Measurements from ENCODE around the gene IMMT.
A peak's percentile ranks its signal among the peaks of the same experiment; 100 is the strongest.

The IMMT gene

DNA sequence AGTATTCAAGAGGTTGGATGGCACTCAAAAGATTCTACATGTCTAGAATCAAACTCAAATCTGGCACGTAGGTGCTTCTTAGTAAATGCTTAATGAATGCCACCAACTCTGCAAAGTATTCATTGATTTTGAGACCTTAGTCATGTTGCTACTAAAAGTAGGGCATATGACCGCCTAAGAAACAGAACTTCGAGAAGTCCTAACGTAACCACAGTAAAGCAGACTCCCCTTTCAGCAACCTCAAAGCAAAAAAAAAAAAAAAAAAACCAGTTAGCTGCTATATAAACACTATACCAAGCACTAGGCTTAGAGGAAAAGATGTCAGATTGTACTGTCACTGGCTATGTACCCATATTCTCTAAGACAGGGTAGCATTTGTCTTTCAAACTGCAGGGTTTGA, 55.3 kb downstream of the IMMT start:
- no peak for DNase-seq

DNA sequence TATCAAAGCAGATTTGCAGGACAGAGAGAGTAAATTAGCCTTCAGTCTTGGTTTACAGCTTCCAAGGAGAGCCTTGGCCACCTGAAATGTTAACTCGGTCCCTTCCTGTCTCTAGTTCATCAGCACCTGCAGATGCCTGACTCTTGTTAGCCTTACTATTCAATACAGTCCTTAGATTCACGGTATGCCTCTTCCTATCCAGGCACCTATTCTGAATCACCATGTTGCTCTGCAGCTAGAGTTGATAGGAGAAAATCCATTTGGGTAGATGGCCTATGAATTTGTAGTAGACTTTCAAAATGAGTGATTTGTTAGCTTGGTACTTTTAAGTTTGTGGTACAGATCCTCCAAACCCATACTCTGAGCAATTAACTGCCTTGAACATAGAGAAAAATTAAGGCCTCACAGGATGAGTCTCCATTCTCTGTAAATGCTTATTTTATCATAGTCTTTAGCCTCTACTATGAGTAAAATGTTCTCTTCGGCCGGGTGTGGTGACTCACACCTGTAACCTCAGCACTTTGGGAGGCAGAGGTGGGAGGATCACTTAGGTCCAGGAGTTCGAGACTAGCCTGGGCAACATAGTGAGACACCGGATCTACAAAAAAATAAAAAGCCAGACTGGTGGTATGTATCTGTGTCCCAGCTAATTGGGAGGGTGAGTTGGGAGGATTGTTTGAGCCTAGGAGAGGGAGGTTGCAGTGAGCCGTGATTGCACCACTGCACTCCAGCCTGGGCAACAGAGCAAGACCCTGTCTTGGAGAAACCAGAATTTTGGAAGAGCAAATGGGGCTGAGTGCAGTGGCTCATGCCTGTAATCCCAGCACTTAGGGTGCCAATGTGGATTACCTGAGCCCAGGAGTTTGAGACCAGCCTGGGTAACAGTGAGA, 56.3 kb downstream of the IMMT start:
- DNase-seq: no peak

DNA sequence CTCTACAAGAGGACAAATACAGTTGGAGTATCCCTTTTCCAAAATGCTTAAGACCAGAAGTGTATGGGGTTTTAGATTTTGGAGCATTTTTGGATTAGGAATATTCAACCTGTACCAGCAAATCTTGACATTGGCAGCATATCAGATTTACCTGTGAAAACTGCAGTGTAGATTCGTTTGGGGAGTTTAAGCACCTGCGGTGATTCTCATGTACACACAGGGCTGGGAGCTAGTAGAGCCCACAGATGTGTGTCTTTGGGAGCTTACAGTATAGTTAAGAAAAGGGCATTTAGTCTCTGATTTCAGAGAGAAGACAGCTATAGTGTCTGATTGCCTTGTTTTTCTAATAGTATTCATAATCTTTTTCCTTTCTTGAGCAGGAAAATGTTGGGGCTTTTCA, 59.1 kb downstream of the IMMT start:
- DNase-seq: no peak

DNA sequence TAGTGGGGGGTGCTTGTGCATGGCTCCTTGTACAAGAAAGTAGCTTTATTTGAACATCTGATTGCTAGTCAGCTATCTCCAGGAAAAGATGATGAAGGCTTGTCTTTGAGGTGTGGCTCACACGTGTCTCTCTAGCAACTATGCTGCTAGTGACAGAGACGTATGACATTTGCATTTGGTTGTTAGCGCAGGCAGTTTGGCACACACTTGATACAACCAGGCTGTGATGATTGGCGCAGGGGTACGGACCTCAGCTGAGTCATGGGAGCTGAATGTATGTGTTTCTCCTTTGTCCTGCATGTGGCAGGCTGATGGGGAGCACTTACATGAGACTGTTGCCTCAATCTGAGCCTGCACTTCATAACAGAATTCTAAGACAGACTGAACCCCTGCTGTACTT, 59.6 kb downstream of the IMMT start:
- DNase-seq: no peak

DNA sequence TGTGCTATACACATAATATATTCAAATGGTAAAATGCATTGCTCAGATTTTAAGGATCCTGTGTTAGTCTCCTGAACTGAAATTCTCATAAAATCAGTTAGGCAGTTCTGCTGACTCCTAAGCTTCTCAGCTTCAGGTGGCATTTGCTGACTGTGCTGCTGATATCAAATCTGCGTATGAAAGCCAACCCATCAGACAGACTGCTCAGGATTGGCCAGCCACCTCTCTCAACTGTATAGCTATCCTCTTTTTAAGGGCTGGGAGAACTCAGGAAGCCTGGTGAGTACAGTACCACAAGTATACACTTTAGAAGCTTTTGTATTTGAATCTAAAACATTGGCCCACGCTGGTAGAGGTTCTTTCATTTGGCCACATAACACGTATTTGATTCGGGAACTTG, 60.6 kb downstream of the IMMT start:
- DNase-seq: no peak

DNA sequence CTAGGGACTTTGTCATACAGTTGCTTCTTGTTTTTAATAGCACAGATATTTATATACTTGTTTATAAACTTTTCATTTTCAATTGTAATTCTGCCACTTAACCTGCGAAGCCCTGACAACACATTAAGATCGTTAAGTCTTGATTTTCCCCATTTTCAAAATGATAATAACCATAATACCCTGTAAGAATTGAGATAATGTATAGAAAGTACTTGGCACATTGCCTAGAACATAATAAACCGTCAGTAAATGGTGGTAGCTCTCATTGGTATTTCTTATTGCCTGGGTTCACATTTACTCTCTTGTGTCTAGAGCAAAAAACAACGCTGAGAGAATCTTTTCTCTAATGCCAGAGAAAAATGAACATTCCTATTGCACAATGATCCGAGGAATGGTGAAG, 70.6 kb downstream of the IMMT start:
- DNase-seq: no peak

DNA sequence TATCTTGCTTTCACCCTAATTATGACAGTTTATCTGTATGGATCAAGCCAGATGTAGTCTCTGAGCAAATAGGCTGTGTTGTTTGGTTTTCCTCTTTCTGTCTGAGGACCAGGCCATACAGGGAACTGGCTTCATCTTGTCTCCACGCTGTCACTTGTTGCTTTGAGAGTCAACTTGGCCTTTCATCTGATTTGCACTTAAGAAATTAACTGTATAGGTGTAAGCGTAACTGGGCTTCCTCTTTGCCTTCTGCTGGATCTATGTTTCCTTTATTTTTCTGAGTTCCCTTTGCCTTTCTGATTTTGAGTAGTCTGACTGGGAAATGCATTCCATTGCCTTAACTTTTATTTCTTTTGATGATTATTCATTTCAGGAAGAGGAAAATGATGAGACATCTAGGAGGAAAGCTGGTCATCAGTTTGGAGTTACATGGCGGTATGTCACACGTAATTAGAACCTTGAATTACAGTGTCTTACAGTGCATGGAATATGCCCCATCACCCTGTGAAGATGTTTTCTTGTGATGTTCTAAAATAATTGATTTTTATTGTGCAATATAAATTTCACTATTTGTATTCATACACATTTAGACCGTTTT, 71.8 kb downstream of the IMMT start:
- no peak for DNase-seq

DNA sequence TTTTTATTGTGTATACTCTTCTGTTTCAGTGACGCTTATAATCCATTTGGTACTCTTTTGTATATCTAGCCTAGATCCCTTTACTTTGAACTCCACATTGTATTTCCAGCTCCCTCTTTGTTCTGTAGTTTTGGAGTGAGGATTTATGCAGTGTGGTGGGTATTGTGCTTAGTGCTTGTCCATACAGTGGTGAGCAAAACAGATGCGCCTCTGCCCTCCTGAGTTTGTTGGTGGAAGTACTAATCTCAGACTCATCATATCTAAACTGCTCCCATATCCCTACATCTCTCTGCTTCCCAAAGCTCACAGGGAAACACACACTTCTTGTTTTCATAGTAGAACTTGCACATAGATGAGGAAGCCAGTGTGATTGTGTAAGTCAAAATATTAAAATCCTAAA, 77.1 kb downstream of the IMMT start:
- DNase-seq: no peak

DNA sequence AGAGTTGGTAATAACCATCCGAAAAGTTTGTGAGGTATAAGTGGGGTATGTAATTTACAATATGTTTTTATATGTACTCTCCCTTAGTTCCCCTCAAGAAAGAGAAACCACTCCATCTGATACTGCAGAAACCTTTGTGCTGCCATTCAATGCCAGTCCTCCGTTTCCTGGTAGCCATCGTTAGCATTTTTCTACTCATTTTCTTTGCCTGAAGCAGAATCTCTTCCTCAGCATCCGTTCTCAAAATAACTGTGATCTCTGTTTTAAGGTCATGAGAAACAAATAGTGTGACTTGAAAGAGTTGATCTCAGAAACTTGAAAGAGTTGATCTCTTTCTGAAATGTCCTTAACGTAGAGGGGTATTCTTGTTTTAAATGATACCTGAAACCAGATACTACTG, 88.2 kb downstream of the IMMT start:
- DNase-seq: no peak

DNA sequence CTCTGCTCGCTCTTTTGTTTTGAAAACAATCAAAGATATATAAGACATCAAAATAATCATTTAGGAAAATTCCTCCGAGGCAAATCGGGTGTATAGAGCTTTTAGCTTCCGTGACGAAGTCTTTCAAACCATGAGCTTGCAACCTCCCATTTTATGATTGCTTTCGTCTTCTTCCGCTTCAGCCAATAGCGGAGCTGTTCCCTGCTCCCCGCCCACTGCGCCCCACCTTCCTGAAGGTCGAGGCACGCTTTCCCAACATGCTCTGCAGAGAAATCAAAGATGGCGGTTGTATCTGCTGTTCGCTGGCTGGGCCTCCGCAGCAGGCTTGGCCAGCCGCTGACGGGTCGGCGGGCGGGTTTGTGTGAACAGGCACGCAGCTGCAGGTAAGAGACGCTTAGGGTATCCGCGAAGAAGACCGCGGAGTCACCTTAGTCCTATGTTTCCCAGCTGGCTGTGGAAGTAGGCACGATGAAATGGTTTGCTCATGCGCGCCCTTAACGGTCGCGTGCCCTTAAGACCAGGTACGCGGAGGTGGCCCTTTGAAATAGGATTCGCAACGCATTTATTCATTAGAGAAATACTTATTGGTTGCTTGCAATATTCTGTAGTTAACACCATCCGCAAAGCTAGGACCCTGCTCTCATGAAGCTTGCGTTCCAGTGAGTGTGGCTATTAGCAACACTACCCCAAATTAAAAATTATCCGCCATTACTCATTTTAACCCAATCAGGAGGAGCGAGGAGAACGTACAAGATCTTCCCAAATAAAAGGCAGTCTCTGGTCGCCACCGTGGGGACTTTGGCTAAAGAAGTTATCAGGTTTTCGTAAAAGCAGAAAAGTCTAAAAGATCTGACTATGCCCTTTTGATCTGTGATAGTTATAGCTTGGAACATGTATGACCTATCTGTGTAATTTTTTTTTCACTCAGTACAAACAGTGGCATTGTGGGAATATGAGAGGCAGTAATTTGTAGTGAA, 89.0 kb downstream of the IMMT start, which contains the start of gene PTCD3:
Gene PTCD3 (plus strand): TSS at position 267 of the 977 bp plus-strand sequence. CDS start 13 bp downstream, at position 280.
- peak; percentile 96 for DNase-seq

DNA sequence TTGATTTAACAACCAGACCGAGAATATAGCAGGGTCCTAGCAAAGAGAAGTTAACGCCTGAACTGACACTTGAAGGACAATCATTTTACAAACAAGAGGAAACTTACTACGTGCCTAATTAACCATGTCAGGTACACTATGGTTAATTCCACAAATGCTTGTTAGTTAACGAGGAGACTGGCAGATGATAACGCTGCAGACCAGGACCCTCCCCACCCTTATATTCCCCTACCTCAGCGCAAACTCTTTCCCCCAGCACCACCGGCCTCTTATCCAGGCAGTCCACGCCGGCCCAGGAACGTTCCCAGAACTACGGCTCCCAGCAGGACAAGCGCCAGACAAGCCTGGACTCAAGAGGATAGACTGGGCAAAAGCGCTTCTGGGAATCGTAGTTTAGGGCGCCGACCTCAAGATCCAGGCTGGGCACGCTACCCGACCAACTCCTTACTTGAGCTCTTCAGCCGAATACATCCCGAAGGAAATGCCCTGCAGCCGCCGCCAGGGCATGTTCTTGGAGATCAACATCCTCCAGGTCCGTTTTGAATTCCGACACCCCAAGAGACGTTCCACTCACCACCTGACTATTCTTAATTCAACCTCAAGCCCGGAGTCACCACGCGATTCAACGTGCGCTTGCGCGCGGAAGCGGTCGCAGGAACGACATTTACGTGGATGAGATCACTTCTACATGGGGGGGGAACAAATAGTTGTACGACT, 89.9 kb downstream of the IMMT start, which contains the start of gene POLR1A:
Gene POLR1A (minus strand): TSS at position 635 of the 717 bp plus-strand sequence. CDS start 110 bp downstream, at position 525.
- peak; percentile 94 for DNase-seq

DNA sequence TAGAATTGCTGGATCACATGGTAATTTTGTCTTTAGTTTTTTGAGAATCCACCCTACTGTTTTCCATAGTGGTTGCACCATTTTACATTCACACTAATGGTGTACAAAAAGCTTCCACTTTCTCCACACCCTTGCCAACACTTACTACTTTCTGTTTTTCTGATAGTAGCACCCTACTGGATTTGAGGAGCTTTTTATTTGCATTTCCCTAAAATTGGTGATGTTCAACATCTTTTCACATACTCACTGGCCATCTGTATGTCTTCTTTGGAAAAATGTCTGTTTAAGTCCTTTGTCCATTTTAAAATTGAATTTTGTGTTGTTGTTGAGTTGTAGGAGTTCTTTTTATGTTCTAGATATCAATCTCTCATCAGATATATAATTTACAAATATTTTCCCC, 93.1 kb downstream of the IMMT start:
- DNase-seq: no peak

DNA sequence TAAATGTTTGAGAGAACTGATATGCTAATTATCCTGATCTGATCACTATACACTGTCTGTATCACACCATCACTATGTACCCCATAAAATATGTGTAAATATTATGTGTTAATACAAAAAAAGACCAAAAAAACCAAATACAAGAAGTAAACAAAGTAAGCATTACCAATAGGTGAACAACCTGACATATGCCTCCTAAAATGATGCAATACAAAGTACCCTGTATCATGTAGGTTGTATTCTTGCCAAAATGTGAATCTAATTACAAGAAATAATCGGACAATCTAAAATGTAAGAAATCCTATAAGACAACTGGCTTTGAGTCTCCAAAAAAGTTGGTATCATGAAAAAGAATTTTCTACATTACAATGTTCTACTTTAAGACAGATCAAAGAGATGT, 97.3 kb downstream of the IMMT start:
- DNase-seq: no peak

DNA sequence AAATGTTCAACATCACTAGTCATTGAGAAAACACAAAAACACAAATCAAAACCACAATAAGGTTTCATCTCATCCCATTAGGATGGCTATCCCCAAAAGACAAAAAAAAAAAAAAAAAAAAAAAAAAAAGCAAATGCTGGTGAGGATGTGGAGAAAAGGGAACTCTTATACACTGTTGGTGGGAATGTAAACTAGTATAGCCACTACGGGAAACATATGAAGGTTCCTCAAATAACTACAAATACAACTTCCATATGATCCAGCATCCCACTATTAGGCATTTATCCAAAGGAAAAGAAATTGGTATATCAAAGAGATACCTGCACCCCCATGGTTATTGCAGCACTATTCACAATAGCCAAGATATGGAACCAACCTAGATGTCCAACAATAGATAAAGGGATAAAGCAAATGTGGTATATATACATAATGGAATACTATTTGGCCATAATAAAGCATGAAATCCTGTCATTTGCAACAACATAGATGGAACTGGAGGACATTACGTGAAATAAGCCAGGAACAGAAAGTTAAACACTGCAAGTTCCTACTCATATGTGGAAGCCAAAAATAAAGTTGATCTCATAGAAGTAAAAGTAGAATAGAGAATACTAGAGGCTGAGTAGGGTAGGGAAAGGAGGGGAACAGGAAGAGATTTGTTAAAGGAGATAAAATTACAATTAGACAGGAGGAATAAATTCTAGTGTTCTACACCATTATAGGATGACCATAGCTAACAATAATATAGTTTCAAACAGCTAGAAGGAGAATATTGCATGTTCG, 98.0 kb downstream of the IMMT start:
- DNase-seq: no peak

DNA sequence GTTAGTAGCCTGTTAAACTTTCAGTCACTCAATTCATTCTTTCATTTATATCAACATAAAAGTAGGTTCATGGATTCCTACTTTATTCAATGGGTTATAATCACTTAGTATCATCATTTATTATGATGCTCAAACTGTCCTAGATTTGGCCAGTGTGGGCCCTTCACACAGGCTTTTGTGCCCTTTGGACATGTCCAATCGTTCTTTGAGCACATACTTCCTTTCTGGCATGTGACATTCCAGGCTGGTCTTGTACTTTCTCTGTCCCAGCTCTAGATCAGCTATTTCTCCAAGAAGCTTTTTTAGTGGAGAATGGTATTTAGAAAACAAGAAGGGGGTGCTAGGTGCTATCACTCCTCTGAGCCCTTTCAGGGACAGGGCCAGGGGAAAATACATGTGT, 101.0 kb downstream of the IMMT start:
- no peak for DNase-seq

All from right hindlimb (tissue), 1 donor.